Measurements from ENCODE around the gene GRIA1. TPM values are rescaled to one million over a fixed set of nuclear protein-coding genes. Genes with fewer than 3 reads are reported as not detected.

The GRIA1 gene
- total RNA-seq (2014; rRNA removed; shearing (Covaris generic); ENCODE audit: low replicate concordance), result not detected in 2 replicates

DNA sequence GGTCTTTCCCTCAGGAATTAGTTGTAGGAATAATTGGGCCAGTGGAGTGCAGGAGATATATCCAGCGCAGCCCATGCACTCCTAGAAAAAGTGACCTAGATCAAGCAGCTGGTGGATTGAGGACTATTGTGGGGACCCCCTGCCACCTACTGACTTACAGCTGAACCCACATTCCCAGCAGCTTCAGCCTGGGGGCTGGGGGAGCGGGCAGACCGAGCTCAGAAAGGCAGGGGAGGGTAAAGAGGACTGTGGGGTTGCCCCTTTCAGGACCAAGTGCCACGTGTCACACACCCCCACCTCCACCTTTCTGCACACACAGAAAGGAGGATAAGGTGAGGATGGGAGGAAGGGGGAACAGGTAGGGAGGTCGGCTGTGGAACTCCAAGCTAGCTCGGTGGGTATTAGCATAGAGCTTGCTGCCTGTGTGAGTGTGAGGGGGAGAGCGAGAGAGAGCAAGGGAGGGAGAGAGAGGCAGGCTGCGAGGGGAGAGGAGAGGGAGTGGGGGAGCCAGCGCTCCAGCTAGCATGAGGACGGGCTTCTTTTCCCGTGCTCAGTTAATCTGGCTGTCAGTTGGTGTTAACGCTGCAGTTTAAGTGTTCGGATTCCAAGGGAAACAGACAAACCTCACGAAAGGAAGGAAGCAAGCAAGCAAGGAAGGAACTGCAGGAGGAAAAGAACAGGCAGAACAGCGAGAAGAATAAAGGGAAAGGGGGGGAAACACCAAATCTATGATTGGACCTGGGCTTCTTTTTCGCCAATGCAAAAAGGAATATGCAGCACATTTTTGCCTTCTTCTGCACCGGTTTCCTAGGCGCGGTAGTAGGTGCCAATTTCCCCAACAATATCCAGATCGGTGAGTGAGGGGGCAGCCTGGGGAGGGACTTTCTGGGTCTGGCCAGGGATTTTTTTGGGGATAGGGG is at the start of gene GRIA1:
Gene GRIA1, plus strand, starts transcription at position 553 of the 920 bp plus-strand sequence.
- in situ Hi-C loops (cut with HindIII; ENCODE audit: low pct_unique_long_range_greater_than_20kb, low sequenced_read_pairs), result no loop called here
- no peak for DNase-seq (ENCODE audit: low read depth)

- in situ Hi-C loops (cut with HindIII; ENCODE audit: low pct_unique_long_range_greater_than_20kb, low sequenced_read_pairs), result no loop called here
- DNase-seq (ENCODE audit: low read depth), result no peak
These were observed 44.4 kb upstream of the GRIA1 start for GRCh38 chr5:153445875-153446579.

DNA sequence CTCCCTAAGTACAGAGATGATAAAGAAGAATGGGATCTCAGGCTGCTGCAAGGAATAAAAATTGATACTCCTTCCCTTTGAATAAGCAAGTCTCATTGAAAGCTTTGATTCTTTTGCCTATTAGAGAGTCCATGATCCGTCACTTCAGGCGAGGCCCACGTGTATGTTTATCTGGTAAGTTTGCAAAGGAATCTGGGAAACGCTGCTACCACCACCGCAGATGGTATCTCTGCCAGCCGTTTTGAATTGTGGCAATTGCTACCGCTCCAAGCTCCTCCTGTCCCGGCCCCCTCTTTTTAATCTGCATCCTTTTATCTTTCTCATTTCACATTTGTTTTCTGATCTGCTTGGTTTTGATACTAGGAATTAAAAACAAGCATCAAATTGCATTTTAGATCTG is 42.9 kb upstream of the GRIA1 start:
- in situ Hi-C loops (cut with HindIII; ENCODE audit: low pct_unique_long_range_greater_than_20kb, low sequenced_read_pairs), result no loop called here
- DNase-seq (ENCODE audit: low read depth), result no peak

DNA sequence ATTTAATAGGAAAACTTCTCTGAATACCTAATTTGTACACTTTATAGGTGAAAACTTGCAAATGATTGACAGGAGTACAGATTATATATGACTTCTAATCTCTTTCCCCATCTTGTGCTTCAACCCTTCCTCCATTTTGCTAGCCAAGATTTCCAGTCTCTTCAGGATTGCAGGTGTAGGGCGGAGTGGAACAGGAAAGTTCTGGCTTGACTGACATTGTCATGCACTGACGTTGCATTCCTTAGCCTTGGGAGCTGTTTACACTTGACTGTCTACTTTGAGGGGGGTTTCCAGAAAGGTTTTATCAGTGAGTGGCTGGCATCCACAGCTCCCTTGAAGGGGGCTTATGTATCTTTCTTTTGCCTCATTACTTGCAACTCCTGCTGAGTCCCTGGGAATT is 34.1 kb upstream of the GRIA1 start:
- in situ Hi-C loops (cut with HindIII; ENCODE audit: low pct_unique_long_range_greater_than_20kb, low sequenced_read_pairs), result no loop called here

DNA sequence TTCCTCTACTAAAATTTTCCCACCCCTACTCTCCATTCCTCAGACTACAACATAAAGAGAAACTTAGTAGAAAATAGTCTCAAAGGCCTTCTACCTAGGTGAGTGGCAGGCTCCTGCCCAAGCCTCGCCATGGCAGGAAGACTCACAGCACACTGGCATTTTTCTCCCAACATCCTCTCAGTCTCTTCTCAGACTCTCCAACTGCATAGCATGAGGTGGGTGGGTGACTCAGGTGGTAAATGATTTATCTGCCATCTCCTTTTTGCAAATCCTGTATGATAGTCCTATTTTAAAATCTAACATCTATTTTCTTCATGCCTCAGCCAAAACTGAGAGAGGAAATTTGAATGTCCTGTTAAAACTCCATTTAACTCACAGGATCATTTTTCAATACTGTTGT is 33.5 kb upstream of the GRIA1 start:
- in situ Hi-C loops (cut with HindIII; ENCODE audit: low pct_unique_long_range_greater_than_20kb, low sequenced_read_pairs), result no loop called here
- DNase-seq (ENCODE audit: low read depth), result no peak

More for the DNA sequence above, 34.1 kb upstream of the GRIA1 start:
- no peak for DNase-seq (ENCODE audit: low read depth)

DNA sequence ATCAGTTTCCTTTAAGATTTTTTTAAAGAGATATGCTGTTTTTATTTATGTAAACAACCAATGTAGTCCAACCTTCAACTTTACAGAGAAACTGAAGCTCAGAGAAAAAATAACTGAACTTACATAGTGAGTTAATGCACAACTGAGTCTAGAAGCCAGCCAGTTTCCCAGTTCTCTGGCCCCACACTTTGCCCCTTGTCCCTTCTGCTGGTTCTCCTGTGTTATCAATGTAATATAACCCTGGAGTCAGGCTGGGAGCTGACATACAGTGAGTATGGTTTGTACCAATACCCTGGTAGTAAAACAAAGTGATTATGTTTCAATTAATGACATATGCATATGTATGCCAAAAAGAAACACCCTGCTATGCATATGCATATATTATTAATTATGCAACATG is 32.2 kb upstream of the GRIA1 start:
- in situ Hi-C loops (cut with HindIII; ENCODE audit: low pct_unique_long_range_greater_than_20kb, low sequenced_read_pairs), result no loop called here

DNA sequence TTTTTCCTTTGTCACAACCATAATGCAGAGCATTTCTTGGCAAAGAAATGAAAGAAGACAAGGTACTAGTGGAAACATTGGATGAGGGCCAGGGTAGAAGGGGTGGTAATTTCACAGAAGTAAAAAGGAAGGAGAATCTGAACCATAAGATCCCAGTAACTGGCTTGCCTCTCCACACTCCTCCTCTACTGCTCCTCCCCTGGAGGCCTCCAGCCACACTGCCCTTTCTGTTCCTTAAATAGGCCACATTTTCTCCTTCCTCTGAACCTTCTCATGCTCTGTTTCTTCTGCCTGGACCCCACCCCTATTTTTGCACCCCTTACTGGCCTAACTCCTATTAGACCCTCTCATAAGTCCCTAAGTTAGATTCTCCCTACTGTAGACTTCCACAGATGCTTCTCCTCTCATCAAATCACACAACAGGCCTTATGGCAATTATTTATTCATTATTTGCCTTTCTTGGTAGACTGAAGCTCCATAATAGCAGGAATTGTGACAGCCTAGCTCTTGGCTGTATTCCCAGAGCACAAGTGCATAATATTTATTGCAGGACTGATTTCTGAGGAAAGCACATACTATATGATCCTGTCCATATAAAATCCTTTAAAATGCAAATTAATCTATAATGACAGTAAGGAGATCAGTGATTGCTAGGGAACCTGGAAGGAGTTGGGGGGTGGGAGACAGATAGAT is 31.3 kb upstream of the GRIA1 start:
- no peak for DNase-seq (ENCODE audit: low read depth)
- in situ Hi-C loops (cut with HindIII; ENCODE audit: low pct_unique_long_range_greater_than_20kb, low sequenced_read_pairs), result no loop called here

More for the DNA sequence above, 32.2 kb upstream of the GRIA1 start:
- no peak for DNase-seq (ENCODE audit: low read depth)

- in situ Hi-C loops (cut with HindIII; ENCODE audit: low pct_unique_long_range_greater_than_20kb, low sequenced_read_pairs), result no loop called here
- DNase-seq (ENCODE audit: low read depth), result no peak
These were observed 30.0 kb upstream of the GRIA1 start for GRCh38 chr5:153460421-153460820.

DNA sequence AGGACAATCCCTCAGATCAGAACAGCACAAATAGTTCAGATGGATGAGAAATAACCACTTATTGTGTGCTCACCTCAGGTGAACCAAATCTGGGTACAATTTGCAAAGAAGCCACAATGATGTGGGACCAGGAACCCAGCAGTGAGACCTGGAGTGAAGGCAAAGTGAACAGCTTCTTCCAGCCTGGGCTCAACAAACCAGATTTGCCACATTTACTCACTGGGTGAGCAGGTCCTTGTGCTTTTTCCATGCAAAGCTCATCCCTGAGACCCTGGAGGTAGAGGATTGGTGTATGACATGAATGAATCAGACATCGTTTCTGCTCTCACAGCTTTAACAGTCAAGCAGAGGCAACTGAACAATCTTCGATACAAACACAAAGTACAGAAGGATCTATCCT is 29.1 kb upstream of the GRIA1 start:
- in situ Hi-C loops (cut with HindIII; ENCODE audit: low pct_unique_long_range_greater_than_20kb, low sequenced_read_pairs), result no loop called here

DNA sequence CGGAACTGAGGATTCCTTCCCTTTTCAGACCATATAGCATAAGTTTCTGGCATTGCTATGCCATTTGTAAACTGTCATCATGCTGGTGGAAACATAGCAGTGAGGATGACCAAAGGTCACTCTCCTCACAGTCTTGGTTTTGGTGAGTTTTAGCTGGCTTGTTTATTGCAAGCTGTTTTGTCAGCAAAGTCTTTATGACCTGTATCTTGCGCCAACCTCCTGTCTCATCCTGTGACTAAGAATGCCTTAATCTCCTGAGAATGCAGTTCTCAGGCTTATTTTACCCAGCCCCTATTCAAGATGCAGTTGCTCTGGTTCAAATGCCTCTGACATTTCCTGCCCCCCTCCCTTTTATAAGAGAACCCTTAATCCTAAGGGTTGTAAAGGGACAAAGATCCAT is 26.7 kb upstream of the GRIA1 start:
- DNase-seq (ENCODE audit: low read depth), result no peak
- in situ Hi-C loops (cut with HindIII; ENCODE audit: low pct_unique_long_range_greater_than_20kb, low sequenced_read_pairs), result no loop called here

More for the DNA sequence above, 29.1 kb upstream of the GRIA1 start:
- DNase-seq (ENCODE audit: low read depth), result no peak

- in situ Hi-C loops (cut with HindIII; ENCODE audit: low pct_unique_long_range_greater_than_20kb, low sequenced_read_pairs), result no loop called here
These were observed 22.9 kb upstream of the GRIA1 start for GRCh38 chr5:153467546-153467945.

DNA sequence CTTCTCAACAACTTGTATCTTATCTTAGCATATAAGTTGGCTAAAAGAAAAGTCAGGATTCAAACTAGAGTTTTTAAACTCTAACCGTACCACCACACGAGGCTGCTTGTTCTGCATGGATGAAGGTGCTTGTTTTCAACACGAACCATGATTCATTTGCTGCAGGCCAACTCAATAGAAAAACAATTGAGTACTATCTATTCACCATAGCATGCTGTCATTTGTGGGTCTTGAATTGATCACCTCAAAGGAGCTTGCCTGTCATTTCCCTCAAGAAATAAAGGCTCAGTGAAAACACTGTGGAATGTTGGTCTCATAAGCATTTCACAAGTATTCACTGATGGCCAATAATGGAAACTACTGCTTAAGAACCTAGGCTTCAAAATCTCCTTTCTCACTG is 21.0 kb upstream of the GRIA1 start:
- in situ Hi-C loops (cut with HindIII; ENCODE audit: low pct_unique_long_range_greater_than_20kb, low sequenced_read_pairs), result no loop called here
- no peak for DNase-seq (ENCODE audit: low read depth)

More at GRCh38 chr5:153467546-153467945, 22.9 kb upstream of the GRIA1 start:
- DNase-seq (ENCODE audit: low read depth), result no peak

GRCh38 chr5:153470736-153471135 is 19.7 kb upstream of the GRIA1 start:
- no peak for DNase-seq (ENCODE audit: low read depth)
- in situ Hi-C loops (cut with HindIII; ENCODE audit: low pct_unique_long_range_greater_than_20kb, low sequenced_read_pairs), result no loop called here

DNA sequence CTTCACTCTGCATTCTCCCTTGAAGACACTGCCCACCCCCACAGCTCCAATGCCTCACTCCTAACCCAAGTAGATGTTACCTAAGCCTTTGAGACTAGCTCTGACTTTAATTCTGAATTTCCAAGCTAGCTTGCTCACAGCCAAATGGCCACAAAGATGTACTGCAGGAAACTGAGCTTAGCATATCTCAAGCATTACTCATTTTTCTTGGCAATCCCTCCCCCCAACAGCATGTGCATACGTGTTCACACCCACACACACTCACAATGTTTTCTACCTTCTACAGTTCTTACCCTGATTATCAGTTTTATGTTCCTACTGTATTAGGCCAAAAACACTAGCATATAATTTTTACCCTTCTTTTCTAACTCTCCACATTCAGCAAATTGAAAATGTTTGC is 13.7 kb upstream of the GRIA1 start:
- no peak for DNase-seq (ENCODE audit: low read depth)
- in situ Hi-C loops (cut with HindIII; ENCODE audit: low pct_unique_long_range_greater_than_20kb, low sequenced_read_pairs), result no loop called here

DNA sequence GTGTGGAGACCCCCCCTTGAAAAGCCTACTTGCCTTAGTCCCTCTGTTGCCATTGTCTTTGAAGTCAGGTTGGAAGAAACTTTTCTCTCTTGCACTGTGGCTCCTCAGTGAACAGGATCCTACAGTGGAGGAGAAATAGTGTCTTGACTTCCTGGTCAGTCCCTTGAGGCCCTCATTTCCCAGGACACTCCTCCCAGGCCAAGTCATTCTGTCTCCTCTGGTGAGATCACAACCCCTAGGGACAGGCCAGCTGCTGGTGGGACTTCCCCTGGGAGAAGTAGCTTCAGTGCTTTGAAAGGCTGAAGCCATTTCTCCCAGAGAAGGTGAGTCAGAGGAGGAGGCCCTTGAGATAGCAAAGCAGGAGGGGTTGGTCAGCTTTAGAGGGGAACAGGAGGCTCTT is 10.1 kb upstream of the GRIA1 start:
- DNase-seq (ENCODE audit: low read depth), result peak; percentile 20
- in situ Hi-C loops (cut with HindIII; ENCODE audit: low pct_unique_long_range_greater_than_20kb, low sequenced_read_pairs), result no loop called here

GRCh38 chr5:153483482-153483881 is 7.0 kb upstream of the GRIA1 start:
- in situ Hi-C loops (cut with HindIII; ENCODE audit: low pct_unique_long_range_greater_than_20kb, low sequenced_read_pairs), result no loop called here

DNA sequence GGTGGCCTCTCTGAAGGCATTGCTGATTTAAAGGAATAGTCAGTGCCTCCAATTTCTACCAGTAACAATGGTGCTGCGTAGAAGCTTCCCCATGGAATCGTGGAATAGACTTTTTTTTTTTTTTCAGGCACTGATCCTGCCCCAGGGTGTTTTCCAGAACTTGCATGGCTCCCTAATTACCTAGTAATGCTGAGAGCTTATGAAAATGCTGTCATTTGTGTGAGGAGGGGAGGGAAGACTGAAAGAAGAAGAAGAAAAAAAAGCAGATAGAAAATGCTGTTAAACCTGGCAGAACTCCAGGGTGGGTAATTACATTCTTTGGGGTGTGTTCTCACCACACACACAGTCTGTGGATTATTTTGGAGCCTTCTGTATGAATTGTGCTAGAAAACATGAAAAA is 4.8 kb upstream of the GRIA1 start:
- DNase-seq (ENCODE audit: low read depth), result no peak
- in situ Hi-C loops (cut with HindIII; ENCODE audit: low pct_unique_long_range_greater_than_20kb, low sequenced_read_pairs), result no loop called here

More at GRCh38 chr5:153483482-153483881, 7.0 kb upstream of the GRIA1 start:
- no peak for DNase-seq (ENCODE audit: low read depth)

DNA sequence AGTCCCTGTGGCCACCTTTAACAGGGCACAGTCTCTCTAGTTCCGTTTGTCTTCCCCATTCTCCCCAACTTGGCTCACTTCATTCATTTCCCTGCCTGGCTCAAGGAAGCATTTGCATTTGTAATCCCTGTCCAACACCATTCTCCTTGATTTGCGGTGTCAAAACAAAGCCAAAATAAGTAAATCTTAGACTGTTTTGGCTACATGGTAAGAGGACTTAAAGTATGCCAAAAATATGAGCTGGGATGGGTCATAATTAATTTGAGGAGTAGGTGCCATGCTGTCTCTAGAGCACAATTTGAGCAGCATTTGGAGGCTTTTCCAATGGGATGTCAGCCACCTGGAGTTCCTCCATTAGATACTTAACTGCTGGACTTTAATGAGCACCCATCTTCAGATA is 3.7 kb upstream of the GRIA1 start:
- in situ Hi-C loops (cut with HindIII; ENCODE audit: low pct_unique_long_range_greater_than_20kb, low sequenced_read_pairs), result no loop called here
- DNase-seq (ENCODE audit: low read depth), result no peak

- no peak for DNase-seq (ENCODE audit: low read depth)
- in situ Hi-C loops (cut with HindIII; ENCODE audit: low pct_unique_long_range_greater_than_20kb, low sequenced_read_pairs), result no loop called here
These were observed 859 bp upstream of the GRIA1 start for GRCh38 chr5:153489611-153490010.
